MM.1S (cell line): ENCODE measurements around the gene ZNF827.

ENCODE experiments used
- DNase-seq: peaks from one replicate; pipeline ENCODE4 v3.0.0-alpha.2; 2015
- H2AFZ ChIP-seq: fragments of 300-600 bp; sonication (generic); 2 replicates; pipeline ENCODE4 v1.6.0; 2016; ENCODE audit warnings: antibody characterized with exemption, low read length
- H3F3A ChIP-seq: fragments of 300-600 bp; sonication (generic); 2 replicates; pipeline ENCODE4 v1.6.1; 2016; ENCODE audit warnings: mild to moderate bottlenecking, antibody characterized with exemption, low read length, moderate library complexity, mixed read lengths; ENCODE audit not compliant: insufficient read depth
- H3K27ac ChIP-seq: fragments of 300-600 bp; sonication (generic); 2 replicates; pipeline ENCODE4 v1.5.1; 2016; ENCODE audit warnings: mild to moderate bottlenecking, low read length
- H3K27me3 ChIP-seq: fragments of 300-600 bp; sonication (generic); replicated peaks from 2 replicates; pipeline ENCODE4 v1.6.0; 2016; ENCODE audit warnings: low read length; ENCODE audit not compliant: insufficient read depth
- H3K36me3 ChIP-seq: fragments of 300-600 bp; sonication (generic); replicated peaks from 2 replicates; pipeline ENCODE4 v1.6.1; 2016; ENCODE audit warnings: mild to moderate bottlenecking, low read length, mixed read lengths; ENCODE audit not compliant: insufficient read depth
- H3K4me1 ChIP-seq: fragments of 300-600 bp; sonication (generic); 2 replicates; pipeline ENCODE4 v1.6.1; 2016; ENCODE audit warnings: low read length, mixed read lengths
- H3K4me2 ChIP-seq: fragments of 300-600 bp; sonication (generic); 2 replicates; pipeline ENCODE4 v1.6.0; 2016; ENCODE audit warnings: low read depth, low read length
- H3K4me3 ChIP-seq: fragments of 300-600 bp; sonication (generic); 2 replicates; pipeline ENCODE4 v1.5.1; 2016; ENCODE audit warnings: low read length, mixed read lengths
- H3K79me2 ChIP-seq: fragments of 300-600 bp; sonication (generic); 2 replicates; pipeline ENCODE4 v1.6.1; 2016; ENCODE audit warnings: mixed run types, low read length, mixed read lengths
- H3K9ac ChIP-seq: fragments of 300-600 bp; sonication (generic); 2 replicates; pipeline ENCODE4 v1.6.1; 2016; ENCODE audit warnings: low read length, mixed read lengths
- H3K9me2 ChIP-seq: fragments of 300-600 bp; sonication (generic); replicated peaks from 2 replicates; pipeline ENCODE4 v1.6.1; 2016; ENCODE audit warnings: mild to moderate bottlenecking, low read length, mixed read lengths; ENCODE audit not compliant: insufficient read depth
- H3K9me3 ChIP-seq: fragments of 300-600 bp; sonication (generic); replicated peaks from 2 replicates; pipeline ENCODE4 v1.6.1; 2016; ENCODE audit warnings: mild to moderate bottlenecking, low read length, mixed read lengths; ENCODE audit not compliant: insufficient read depth
- H4K20me1 ChIP-seq: fragments of 300-600 bp; sonication (generic); 2 replicates; pipeline ENCODE4 v1.6.1; 2016; ENCODE audit warnings: mild to moderate bottlenecking, low read length, moderate library complexity, mixed read lengths; ENCODE audit not compliant: insufficient read depth
- EZH2 ChIP-seq: fragments of 300-600 bp; sonication (generic); optimal IDR thresholded peaks from 2 replicates; pipeline ENCODE3; 2017; ENCODE audit warnings: low read depth, mild to moderate bottlenecking, antibody characterized with exemption, low read length, mixed read lengths
- EZH2phosphoT487 ChIP-seq: fragments of 300-600 bp; sonication (generic); IDR thresholded peaks from 2 replicates; pipeline ENCODE4 v1.6.1; 2018; ENCODE audit warnings: antibody characterized with exemption, low read length
- TF ChIP-seq, protein P1 (sequence below): fragments of 300-600 bp; sonication (generic); IDR thresholded peaks from 2 replicates; pipeline ENCODE4 v1.5.1; 2016; ENCODE audit warnings: antibody characterized with exemption, low read length, mixed read lengths

The ZNF827 gene

DNA sequence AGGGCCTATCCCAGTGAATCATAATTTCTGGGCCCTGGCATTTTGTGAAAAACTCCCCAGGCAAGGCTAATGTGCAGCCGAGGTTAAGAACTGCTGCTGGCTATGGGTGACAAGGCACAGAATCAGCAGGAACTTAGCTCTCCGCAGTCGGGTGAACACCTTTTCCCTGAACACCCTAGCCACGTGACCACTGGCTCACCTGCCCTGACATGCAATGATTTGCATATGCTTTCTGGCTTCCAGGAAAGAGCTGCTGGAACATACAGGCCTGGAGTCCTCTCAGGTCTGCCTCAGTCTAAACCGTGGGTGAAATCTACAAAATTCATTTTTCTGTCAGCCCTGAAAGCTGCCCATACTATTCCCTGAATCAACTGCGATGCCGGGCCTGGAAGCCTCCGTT, 56.6 kb downstream of the ZNF827 start:
- Histone ChIP-seq H3K36me3 (no peaks in the 10 kb centered on the region), H2AFZ (0 out of 2 replicates have a peak overlapping the region, but pooled peaks have one; percentile 5), H3K27me3 (no peaks in the 10 kb centered on the region), H3K4me2 (peak overlapping the region; percentile 15; the same call in 1 of the 2 replicates), H3K9me3 (no peaks in the 10 kb centered on the region), H3K27ac (peak overlapping the region; percentile 44; the same call in 1 of the 2 replicates), H3K4me1 (peaks cover 7% of the 10 kb centered on the region), H3K4me3 (no peak overlapping the region), H3K9me2 (no peaks in the 10 kb centered on the region), H3K9ac (no peak overlapping the region), H3K79me2 (no peaks in the 10 kb centered on the region; the same call in 1 of the 2 replicates), H4K20me1 (no peaks in the 10 kb centered on the region), H3F3A (no peaks in the 10 kb centered on the region)
- TF ChIP-seq EZH2: no peak
- TF ChIP-seq, protein P1, sequence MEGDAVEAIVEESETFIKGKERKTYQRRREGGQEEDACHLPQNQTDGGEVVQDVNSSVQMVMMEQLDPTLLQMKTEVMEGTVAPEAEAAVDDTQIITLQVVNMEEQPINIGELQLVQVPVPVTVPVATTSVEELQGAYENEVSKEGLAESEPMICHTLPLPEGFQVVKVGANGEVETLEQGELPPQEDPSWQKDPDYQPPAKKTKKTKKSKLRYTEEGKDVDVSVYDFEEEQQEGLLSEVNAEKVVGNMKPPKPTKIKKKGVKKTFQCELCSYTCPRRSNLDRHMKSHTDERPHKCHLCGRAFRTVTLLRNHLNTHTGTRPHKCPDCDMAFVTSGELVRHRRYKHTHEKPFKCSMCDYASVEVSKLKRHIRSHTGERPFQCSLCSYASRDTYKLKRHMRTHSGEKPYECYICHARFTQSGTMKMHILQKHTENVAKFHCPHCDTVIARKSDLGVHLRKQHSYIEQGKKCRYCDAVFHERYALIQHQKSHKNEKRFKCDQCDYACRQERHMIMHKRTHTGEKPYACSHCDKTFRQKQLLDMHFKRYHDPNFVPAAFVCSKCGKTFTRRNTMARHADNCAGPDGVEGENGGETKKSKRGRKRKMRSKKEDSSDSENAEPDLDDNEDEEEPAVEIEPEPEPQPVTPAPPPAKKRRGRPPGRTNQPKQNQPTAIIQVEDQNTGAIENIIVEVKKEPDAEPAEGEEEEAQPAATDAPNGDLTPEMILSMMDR: no peak
- TF ChIP-seq EZH2phosphoT487: no peak
- peak; percentile 72 for DNase-seq

DNA sequence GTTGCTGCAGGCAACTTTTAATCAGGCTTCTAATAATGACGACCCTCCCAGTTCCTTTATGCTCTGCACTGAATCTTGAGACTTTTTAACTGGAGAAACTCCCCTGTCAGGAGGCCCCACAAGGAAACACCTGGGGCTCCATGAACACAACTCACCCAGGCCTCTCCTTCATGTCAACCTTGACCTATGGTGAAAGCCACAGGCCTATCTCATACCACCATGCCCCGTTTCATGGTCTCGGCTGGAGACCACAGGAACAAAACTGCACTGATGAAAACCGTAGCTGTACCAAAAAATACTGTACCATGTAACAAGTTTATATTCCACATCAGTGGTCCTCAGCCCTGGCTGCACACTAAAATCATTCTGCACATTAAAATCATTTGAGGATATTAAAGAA, 57.0 kb downstream of the ZNF827 start:
- no peak for DNase-seq
- Histone ChIP-seq H3K9me3 (no peaks in the 10 kb centered on the region), H3K36me3 (no peaks in the 10 kb centered on the region), H3K79me2 (no peaks in the 10 kb centered on the region; the same call in 1 of the 2 replicates), H3K27ac (peak overlapping the region; percentile 44; the same call in 1 of the 2 replicates), H3K27me3 (no peaks in the 10 kb centered on the region), H3K9ac (no peak overlapping the region), H3K4me1 (peaks cover 7% of the 10 kb centered on the region), H3K9me2 (no peaks in the 10 kb centered on the region), H3F3A (no peaks in the 10 kb centered on the region), H4K20me1 (no peaks in the 10 kb centered on the region), H3K4me3 (no peak overlapping the region), H3K4me2 (peak overlapping the region; percentile 15), H2AFZ (no peak overlapping the region)
- TF ChIP-seq EZH2phosphoT487 (no peak), EZH2 (no peak)
- TF ChIP-seq, protein P1: no peak

- H3K4me2 ChIP-seq: no peak overlapping the region
- TF ChIP-seq EZH2phosphoT487: no peak
- TF ChIP-seq, protein P1: no peak
- no peak for TF ChIP-seq EZH2
- no peaks in the 10 kb centered on the region for H3K9me3 ChIP-seq
- no peak overlapping the region for H3K27ac ChIP-seq
- no peaks in the 10 kb centered on the region for H3K36me3 ChIP-seq
- H3F3A ChIP-seq: no peaks in the 10 kb centered on the region
- no peak overlapping the region for H3K9ac ChIP-seq
- H3K4me1 ChIP-seq: peaks cover 7% of the 10 kb centered on the region
- H3K79me2 ChIP-seq: no peaks in the 10 kb centered on the region; the same call in 1 of the 2 replicates
- no peaks in the 10 kb centered on the region for H3K9me2 ChIP-seq
- no peak for DNase-seq
- no peaks in the 10 kb centered on the region for H3K27me3 ChIP-seq
- no peaks in the 10 kb centered on the region for H4K20me1 ChIP-seq
- no peak overlapping the region for H3K4me3 ChIP-seq
- no peak overlapping the region for H2AFZ ChIP-seq
Measured at GRCh38 chr4:145880355-145880960, 58.2 kb downstream of the ZNF827 start.
